H9 (cell line): Measurements from ENCODE around the gene SERBP1. TPM values are rescaled to one million over a fixed set of nuclear protein-coding genes. Genes with fewer than 3 reads are reported as not detected.

Experiments
- DNase-seq: peaks from one replicate; pipeline ENCODE4 v3.0.0-alpha.2; 2017
- H2AFZ ChIP-seq: one replicate; pipeline ENCODE4 v1.6.1; 2013; ENCODE audit warnings: mild to moderate bottlenecking, low read length, control low read depth, moderate library complexity
- H2AK5ac ChIP-seq: 2 replicates; pipeline ENCODE4 v1.6.1; 2013; ENCODE audit warnings: low read length, control low read depth, mixed read lengths; ENCODE audit not compliant: insufficient read length
- H2BK120ac ChIP-seq: one replicate; pipeline ENCODE4 v1.6.1; 2013; ENCODE audit warnings: low read depth, mild to moderate bottlenecking, low read length, control low read depth, inconsistent platforms; ENCODE audit not compliant: poor library complexity, severe bottlenecking
- H2BK12ac ChIP-seq: 2 replicates; pipeline ENCODE4 v1.6.1; 2013; ENCODE audit warnings: low read length, control low read depth, mixed read lengths, low read depth; ENCODE audit not compliant: insufficient read length
- H2BK15ac ChIP-seq: 2 replicates; pipeline ENCODE4 v1.6.1; 2013; ENCODE audit warnings: low read depth, low read length, control low read depth
- H2BK20ac ChIP-seq: one replicate; pipeline ENCODE4 v1.6.1; 2013; ENCODE audit warnings: low read depth, mild to moderate bottlenecking, low read length, control low read depth, inconsistent platforms; ENCODE audit not compliant: poor library complexity, severe bottlenecking
- H2BK5ac ChIP-seq: 2 replicates; pipeline ENCODE4 v1.6.1; 2013; ENCODE audit warnings: low read length, control low read depth, mixed read lengths; ENCODE audit not compliant: insufficient read length
- H3K14ac ChIP-seq: 2 replicates; pipeline ENCODE4 v1.6.1; 2013; ENCODE audit warnings: low read length, control low read depth; ENCODE audit not compliant: insufficient read depth
- H3K18ac ChIP-seq: 2 replicates; pipeline ENCODE4 v1.6.1; 2013; ENCODE audit warnings: low read depth, mild to moderate bottlenecking, mixed read lengths, low read length, control low read depth; ENCODE audit not compliant: insufficient read length
- H3K23ac ChIP-seq: 2 replicates; pipeline ENCODE4 v1.6.1; 2013; ENCODE audit warnings: low read length, control low read depth, mixed read lengths, low read depth; ENCODE audit not compliant: insufficient read length
- H3K23me2 ChIP-seq: 2 replicates; pipeline ENCODE4 v1.6.1; 2013; ENCODE audit warnings: low read depth, mild to moderate bottlenecking, mixed read lengths, low read length, control low read depth; ENCODE audit not compliant: insufficient read length, poor library complexity, severe bottlenecking
- H3K27ac ChIP-seq: 2 replicates; pipeline ENCODE4 v1.5.1; 2013; ENCODE audit warnings: low read length, control low read depth, mixed read lengths, low read depth; ENCODE audit not compliant: insufficient read length
- H3K27me3 ChIP-seq: 2 replicates; pipeline ENCODE4 v1.6.1; 2013; ENCODE audit warnings: low read length, control low read depth, inconsistent platforms; ENCODE audit not compliant: insufficient read depth
- H3K4ac ChIP-seq: 2 replicates; pipeline ENCODE4 v1.6.1; 2013; ENCODE audit warnings: low read depth, mild to moderate bottlenecking, control low read depth, inconsistent platforms, low read length, moderate library complexity
- H3K4me1 ChIP-seq: 2 replicates; pipeline ENCODE4 v1.6.1; 2013; ENCODE audit warnings: low read length, control low read depth, inconsistent platforms; ENCODE audit not compliant: insufficient read depth
- H3K4me2 ChIP-seq: 2 replicates; pipeline ENCODE4 v1.6.1; 2013; ENCODE audit warnings: low read length, control low read depth, mixed read lengths; ENCODE audit not compliant: insufficient read length, insufficient read depth
- H3K56ac ChIP-seq: 2 replicates; pipeline ENCODE4 v1.6.1; 2013; ENCODE audit warnings: low read depth, mild to moderate bottlenecking, mixed read lengths, low read length, control low read depth; ENCODE audit not compliant: insufficient read length
- H3K79me1 ChIP-seq: 2 replicates; pipeline ENCODE4 v1.6.1; 2013; ENCODE audit warnings: low read depth, mild to moderate bottlenecking, moderate library complexity, low read length, control low read depth, inconsistent platforms; ENCODE audit not compliant: insufficient read depth, poor library complexity, severe bottlenecking
- H3K79me2 ChIP-seq: 2 replicates; pipeline ENCODE4 v1.6.1; 2013; ENCODE audit warnings: low read length, control low read depth, inconsistent platforms; ENCODE audit not compliant: insufficient read depth
- H3K9ac ChIP-seq: 2 replicates; pipeline ENCODE4 v1.6.1; 2013; ENCODE audit warnings: low read length, control low read depth, mixed read lengths; ENCODE audit not compliant: insufficient read length; ENCODE audit errors: extremely low read depth
- H3K9me3 ChIP-seq: one replicate; pipeline ENCODE4 v1.6.1; 2013; ENCODE audit warnings: low read depth, low read length, inconsistent platforms; ENCODE audit not compliant: control insufficient read depth
- H3T11ph ChIP-seq: one replicate; pipeline ENCODE4 v1.6.1; 2013; ENCODE audit warnings: mild to moderate bottlenecking, low read length, control low read depth, inconsistent platforms
- H4K20me1 ChIP-seq: one replicate; pipeline ENCODE4 v1.6.1; 2013; ENCODE audit not compliant: control insufficient read depth, insufficient read length, insufficient read depth
- H4K5ac ChIP-seq: 2 replicates; pipeline ENCODE4 v1.6.1; 2013; ENCODE audit warnings: low read depth, mild to moderate bottlenecking, mixed read lengths, low read length, control low read depth; ENCODE audit not compliant: insufficient read length
- H4K8ac ChIP-seq: replicated peaks from 2 replicates; pipeline ENCODE4 v1.6.1; 2013; ENCODE audit warnings: low read length, control low read depth, mixed read lengths, low read depth; ENCODE audit not compliant: insufficient read length
- H4K91ac ChIP-seq: 2 replicates; pipeline ENCODE4 v1.6.1; 2013; ENCODE audit warnings: low read depth, mild to moderate bottlenecking, moderate library complexity, mixed read lengths, low read length, control low read depth; ENCODE audit not compliant: insufficient read length
- H3K27ac Mint-ChIP-seq, 3 experiments: 2 replicates in 2 of 3; 3 replicates in 1 of 3; pipeline ENCODE4 v1.8.0; 2020 to 2021; ENCODE audit warnings: mixed read lengths in 3 of 3, mild to moderate bottlenecking in 1 of 3, moderate library complexity in 1 of 3
- H3K27me3 Mint-ChIP-seq: 2 replicates; pipeline ENCODE4 v1.8.0; 2021; ENCODE audit warnings: low read depth, mild to moderate bottlenecking, moderate library complexity, mixed read lengths
- H3K36me3 Mint-ChIP-seq, 3 experiments: 2 replicates in 2 of 3; 3 replicates in 1 of 3; pipeline ENCODE4 v1.8.0; 2020 to 2021; ENCODE audit warnings: low read depth in 3 of 3, mixed read lengths in 3 of 3; ENCODE audit not compliant: insufficient read depth in 1 of 3
- H3K4me1 Mint-ChIP-seq, 2 experiments: 2 replicates each; pipeline ENCODE4 v1.8.0; 2020; ENCODE audit warnings: mixed read lengths in 2 of 2
- H3K4me3 Mint-ChIP-seq, 2 experiments: 2 replicates in 1 of 2; 3 replicates in 1 of 2; pipeline ENCODE4 v1.8.0; 2020 to 2021; ENCODE audit warnings: mild to moderate bottlenecking in 2 of 2, mixed read lengths in 2 of 2, moderate library complexity in 1 of 2
- H3K9me3 Mint-ChIP-seq, 2 experiments: 2 replicates in 1 of 2; 3 replicates in 1 of 2; pipeline ENCODE4 v1.8.0; 2020; ENCODE audit warnings: mild to moderate bottlenecking in 2 of 2, mixed read lengths in 2 of 2, moderate library complexity in 1 of 2
- CTCF ChIP-seq: fragments of 200-600 bp; sonication (generic); conservative IDR thresholded peaks from 3 replicates; pipeline ENCODE4 v1.8.0; 2021; ENCODE audit warnings: antibody characterized with exemption, mild to moderate bottlenecking
- WGBS: extraction: QIAGEN DNeasy Blood & Tissue Kit; methylation state at CpG from one replicate; pipeline ENCODE4 v1.1.7; 2013; ENCODE audit warnings: missing lambda C conversion rate, low lambda C conversion rate, mixed read lengths; ENCODE audit not compliant: insufficient read length; ENCODE audit errors: extremely low coverage; 5-methylcytosine and 5-hydroxymethylcytosine counted together
- total RNA-seq: library from RNA; stranded (reverse); gene quantifications from 2 replicates; pipeline ENCODE4 v1.2.1, GENCODE V29; 2021

Gene SERBP1
- total RNA-seq, 1 experiment from 2014 or later, result 495 TPM

- Histone ChIP-seq H2AK5ac (no peak overlapping the region), H2BK20ac (no peak overlapping the region), H3K9me3 (no peaks in the 10 kb centered on the region), H2BK5ac (no peak overlapping the region), H4K91ac (no peak overlapping the region), H3K23me2 (no peaks in the 10 kb centered on the region), H3K27ac (no peak overlapping the region), H3K79me1 (no peaks in the 10 kb centered on the region), H2BK12ac (no peak overlapping the region), H3K14ac (no peak overlapping the region), H3K79me2 (no peaks in the 10 kb centered on the region), H3K23ac (no peak overlapping the region), H4K5ac (no peak overlapping the region), H4K8ac (no peak overlapping the region), H3K4me1 (no peaks in the 10 kb centered on the region), H3T11ph (no peak overlapping the region), H3K4ac (no peak overlapping the region), H3K9ac (no peak overlapping the region), H2BK120ac (no peak overlapping the region), H3K27me3 (no peaks in the 10 kb centered on the region), H4K20me1 (no peaks in the 10 kb centered on the region), H2BK15ac (no peak overlapping the region), H3K4me2 (no peak overlapping the region), H3K18ac (no peak overlapping the region), H3K56ac (no peak overlapping the region), H2AFZ (no peak overlapping the region)
- peaks cover 5 to 16% of the 10 kb centered on the region in 2 experiments for H3K4me1 Mint-ChIP-seq
- no peaks in the 10 kb centered on the region; the same call in none of the 2 replicates for H3K27me3 Mint-ChIP-seq
- H3K9me3 Mint-ChIP-seq, result no peaks in the 10 kb centered on the region
- no peak overlapping the region for H3K4me3 Mint-ChIP-seq
- H3K27ac Mint-ChIP-seq, result peak overlapping the region in 1 of 3 experiments; percentile 41; a peak in 1 of 7 replicates
- no peak for DNase-seq
- no CpG with 5 or more reads among the region's 10 CpGs for WGBS
- TF ChIP-seq CTCF, result no peak
- H3K36me3 Mint-ChIP-seq, result no peaks in the 10 kb centered on the region; a peak in 1 of 7 replicates
These were observed 49.1 kb upstream of the SERBP1 start for GRCh38 chr1:67479146-67479891.
